ENCODE data around the gene MARCOL. TPM values are rescaled to one million over a fixed set of nuclear protein-coding genes. Genes with fewer than 3 reads are reported as not detected.

Gene MARCOL
- total and polyA plus RNA-seq, 9 donors: not detected

GRCh38 chr5:148209151-148209770, 29.1 kb upstream of the MARCOL start:
- Histone ChIP-seq H3K4me1 (ENCODE audit: control insufficient read depth, insufficient read depth, low read length) (no peaks in the 10 kb centered on the region), H3K27me3 (ENCODE audit: control insufficient read depth, insufficient read depth, low read length) (no peaks in the 10 kb centered on the region), H3K27ac (ENCODE audit: low read length) (no peak overlapping the region), H3K36me3 (ENCODE audit: control insufficient read depth, insufficient read depth, low read length) (no peaks in the 10 kb centered on the region), H3K9me3 (replicated peaks; ENCODE audit: control insufficient read depth, low read depth, low read length) (no peaks in the 10 kb centered on the region), H3K4me3 (ENCODE audit: low read length) (no peak overlapping the region)
- DNase-seq: peak; percentile 15
- no CpG with 5 or more reads among the region's 3 CpGs for WGBS (ENCODE audit: insufficient coverage)

GRCh38 chr5:148214665-148215185, 23.6 kb upstream of the MARCOL start:
- H3K4me1 ChIP-seq (ENCODE audit: control insufficient read depth, insufficient read depth, low read length): no peaks in the 10 kb centered on the region
- no peak overlapping the region for H3K4me3 ChIP-seq (ENCODE audit: low read length)
- peak; percentile 51 for DNase-seq
- no peaks in the 10 kb centered on the region for H3K27me3 ChIP-seq (ENCODE audit: control insufficient read depth, insufficient read depth, low read length)
- WGBS (ENCODE audit: insufficient coverage): no CpG with 5 or more reads among the region's 1 CpG
- H3K27ac ChIP-seq (ENCODE audit: low read length): no peak overlapping the region
- H3K36me3 ChIP-seq (ENCODE audit: control insufficient read depth, insufficient read depth, low read length): no peaks in the 10 kb centered on the region
- H3K9me3 ChIP-seq (replicated peaks; ENCODE audit: control insufficient read depth, low read depth, low read length): no peaks in the 10 kb centered on the region

- WGBS (ENCODE audit: insufficient coverage): 60% methylated on average over 2 of the region's 6 CpGs
- Histone ChIP-seq H3K4me1 (ENCODE audit: control insufficient read depth, insufficient read depth, low read length) (no peaks in the 10 kb centered on the region), H3K27me3 (ENCODE audit: control insufficient read depth, insufficient read depth, low read length) (no peaks in the 10 kb centered on the region), H3K4me3 (ENCODE audit: low read length) (no peak overlapping the region), H3K9me3 (replicated peaks; ENCODE audit: control insufficient read depth, low read depth, low read length) (no peaks in the 10 kb centered on the region), H3K27ac (ENCODE audit: low read length) (no peak overlapping the region), H3K36me3 (ENCODE audit: control insufficient read depth, insufficient read depth, low read length) (no peaks in the 10 kb centered on the region)
- no peak for DNase-seq
Observed at GRCh38 chr5:148221508-148221907, 16.8 kb upstream of the MARCOL start.

- Histone ChIP-seq H3K27ac (ENCODE audit: low read length) (no peak overlapping the region), H3K4me1 (ENCODE audit: control insufficient read depth, insufficient read depth, low read length) (no peaks in the 10 kb centered on the region), H3K9me3 (replicated peaks; ENCODE audit: control insufficient read depth, low read depth, low read length) (no peaks in the 10 kb centered on the region), H3K27me3 (ENCODE audit: control insufficient read depth, insufficient read depth, low read length) (no peaks in the 10 kb centered on the region), H3K4me3 (ENCODE audit: low read length) (no peak overlapping the region), H3K36me3 (ENCODE audit: control insufficient read depth, insufficient read depth, low read length) (no peaks in the 10 kb centered on the region)
- DNase-seq: no peak
- no CpG with 5 or more reads among the region's 2 CpGs for WGBS (ENCODE audit: insufficient coverage)
Observed at GRCh38 chr5:148224117-148224742, 14.1 kb upstream of the MARCOL start.

GRCh38 chr5:148228392-148228984, 9.8 kb upstream of the MARCOL start:
- WGBS (ENCODE audit: insufficient coverage): no CpG with 5 or more reads among the region's 3 CpGs
- Histone ChIP-seq H3K4me1 (ENCODE audit: control insufficient read depth, insufficient read depth, low read length) (no peaks in the 10 kb centered on the region), H3K9me3 (replicated peaks; ENCODE audit: control insufficient read depth, low read depth, low read length) (no peaks in the 10 kb centered on the region), H3K36me3 (ENCODE audit: control insufficient read depth, insufficient read depth, low read length) (no peaks in the 10 kb centered on the region), H3K27ac (ENCODE audit: low read length) (no peak overlapping the region), H3K4me3 (ENCODE audit: low read length) (no peak overlapping the region), H3K27me3 (ENCODE audit: control insufficient read depth, insufficient read depth, low read length) (no peaks in the 10 kb centered on the region)
- no peak for DNase-seq

- no peak overlapping the region for H3K27ac ChIP-seq (ENCODE audit: low read length)
- H3K27me3 ChIP-seq (ENCODE audit: control insufficient read depth, insufficient read depth, low read length): no peaks in the 10 kb centered on the region
- no peak overlapping the region for H3K4me3 ChIP-seq (ENCODE audit: low read length)
- H3K4me1 ChIP-seq (ENCODE audit: control insufficient read depth, insufficient read depth, low read length): no peaks in the 10 kb centered on the region
- H3K36me3 ChIP-seq (ENCODE audit: control insufficient read depth, insufficient read depth, low read length): no peaks in the 10 kb centered on the region
- DNase-seq: no peak
- H3K9me3 ChIP-seq (replicated peaks; ENCODE audit: control insufficient read depth, low read depth, low read length): no peaks in the 10 kb centered on the region
Observed at GRCh38 chr5:148229840-148230239, 8.5 kb upstream of the MARCOL start.

GRCh38 chr5:148230240-148230639, 8.1 kb upstream of the MARCOL start:
- Histone ChIP-seq H3K27ac (ENCODE audit: low read length) (no peak overlapping the region), H3K27me3 (ENCODE audit: control insufficient read depth, insufficient read depth, low read length) (no peaks in the 10 kb centered on the region), H3K36me3 (ENCODE audit: control insufficient read depth, insufficient read depth, low read length) (no peaks in the 10 kb centered on the region), H3K4me3 (ENCODE audit: low read length) (no peak overlapping the region), H3K4me1 (ENCODE audit: control insufficient read depth, insufficient read depth, low read length) (no peaks in the 10 kb centered on the region), H3K9me3 (replicated peaks; ENCODE audit: control insufficient read depth, low read depth, low read length) (no peaks in the 10 kb centered on the region)
- WGBS (ENCODE audit: insufficient coverage): no CpG with 5 or more reads among the region's 7 CpGs
- DNase-seq: no peak

GRCh38 chr5:148237785-148238417, 424 bp upstream of the MARCOL start:
- no peak for DNase-seq
- Histone ChIP-seq H3K36me3 (ENCODE audit: control insufficient read depth, insufficient read depth, low read length) (no peaks in the 10 kb centered on the region), H3K27ac (ENCODE audit: low read length) (no peak overlapping the region), H3K9me3 (replicated peaks; ENCODE audit: control insufficient read depth, low read depth, low read length) (no peaks in the 10 kb centered on the region), H3K27me3 (ENCODE audit: control insufficient read depth, insufficient read depth, low read length) (no peaks in the 10 kb centered on the region), H3K4me3 (ENCODE audit: low read length) (no peak overlapping the region), H3K4me1 (ENCODE audit: control insufficient read depth, insufficient read depth, low read length) (no peaks in the 10 kb centered on the region)
- WGBS (ENCODE audit: insufficient coverage): no CpG with 5 or more reads among the region's 4 CpGs

- H3K4me1 ChIP-seq (ENCODE audit: control insufficient read depth, insufficient read depth, low read length): no peaks in the 10 kb centered on the region
- H3K4me3 ChIP-seq (ENCODE audit: low read length): no peak overlapping the region
- DNase-seq: no peak
- WGBS (ENCODE audit: insufficient coverage): no CpG with 5 or more reads among the region's 2 CpGs
- no peak overlapping the region for H3K27ac ChIP-seq (ENCODE audit: low read length)
- no peaks in the 10 kb centered on the region for H3K36me3 ChIP-seq (ENCODE audit: control insufficient read depth, insufficient read depth, low read length)
- H3K9me3 ChIP-seq (replicated peaks; ENCODE audit: control insufficient read depth, low read depth, low read length): no peaks in the 10 kb centered on the region
- H3K27me3 ChIP-seq (ENCODE audit: control insufficient read depth, insufficient read depth, low read length): no peaks in the 10 kb centered on the region
Observed at GRCh38 chr5:148248894-148249293, 10.6 kb downstream of the MARCOL start.

GRCh38 chr5:148255456-148255855, 17.1 kb downstream of the MARCOL start:
- DNase-seq: no peak
- no peaks in the 10 kb centered on the region for H3K4me1 ChIP-seq (ENCODE audit: control insufficient read depth, insufficient read depth, low read length)
- no peak overlapping the region for H3K27ac ChIP-seq (ENCODE audit: low read length)
- peaks cover 20% of the 10 kb centered on the region for H3K9me3 ChIP-seq (replicated peaks; ENCODE audit: control insufficient read depth, low read depth, low read length)
- no peaks in the 10 kb centered on the region for H3K27me3 ChIP-seq (ENCODE audit: control insufficient read depth, insufficient read depth, low read length)
- no peak overlapping the region for H3K4me3 ChIP-seq (ENCODE audit: low read length)
- H3K36me3 ChIP-seq (ENCODE audit: control insufficient read depth, insufficient read depth, low read length): no peaks in the 10 kb centered on the region
